Cortex of kidney (tissue), 1 donor: Measurements from ENCODE around the gene C2CD2.

Experiments
- DNase-seq: peaks from one replicate; lab custom pipeline; 2025; lab: John Stamatoyannopoulos, UW

Gene C2CD2

DNA sequence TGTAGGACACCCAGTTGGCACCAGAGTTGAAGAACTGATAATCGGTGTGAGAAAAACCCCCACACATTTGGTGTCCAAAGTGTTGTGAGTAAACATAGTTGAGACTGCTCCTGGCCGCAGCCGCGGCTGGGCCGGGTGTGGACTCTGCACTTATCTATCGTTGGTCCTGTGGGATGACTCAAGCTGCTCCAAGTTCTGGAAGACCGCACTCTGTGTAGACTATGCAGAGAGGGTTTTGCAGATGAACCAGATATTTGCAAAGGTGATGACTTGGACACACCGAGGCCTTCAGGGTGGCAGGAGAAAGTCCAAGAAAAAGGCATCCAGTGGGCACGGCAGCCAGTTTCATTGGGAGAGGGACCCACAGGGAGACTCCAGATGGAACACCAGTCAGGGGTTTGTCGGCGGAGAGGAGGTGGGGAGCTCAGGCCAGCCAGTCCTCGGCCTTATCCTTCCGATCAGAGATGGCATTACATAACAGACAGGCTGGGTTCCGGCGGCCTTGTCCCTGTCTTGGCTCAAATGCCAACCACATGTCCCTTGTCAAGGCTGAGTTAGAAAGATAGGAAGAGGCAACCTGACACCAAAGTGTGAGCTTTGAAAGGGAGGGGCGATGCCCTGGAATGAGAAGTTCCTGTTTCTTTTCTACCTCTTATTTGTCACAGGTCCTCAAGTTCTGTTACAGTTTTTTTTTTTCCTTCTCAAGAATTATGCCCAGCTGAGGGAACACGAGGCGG, 21.1 kb downstream of the C2CD2 start:
- no peak for DNase-seq

DNA sequence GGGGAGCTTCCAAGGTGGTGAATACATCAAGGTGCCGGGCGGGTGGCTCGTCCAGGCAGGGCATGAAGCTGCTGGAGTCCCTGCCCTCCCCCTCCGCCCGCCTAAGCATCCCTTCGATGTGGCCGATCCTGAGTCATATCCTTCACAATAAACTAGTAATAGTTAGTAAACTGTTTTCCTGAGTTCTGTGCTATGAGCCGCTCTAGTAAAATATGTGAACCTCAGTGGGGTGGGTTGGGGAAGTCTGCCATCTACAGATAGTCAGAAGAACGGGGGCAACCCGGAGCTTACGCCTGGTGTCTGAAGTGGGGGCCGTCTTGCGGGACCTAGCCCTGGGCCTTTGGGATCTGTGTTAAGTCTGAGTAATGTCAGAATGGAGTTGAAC, 21.6 kb downstream of the C2CD2 start:
- no peak for DNase-seq

GRCh38 chr21:41931041-41931451, 22.8 kb downstream of the C2CD2 start:
- DNase-seq, result no peak

- no peak for DNase-seq
Observed at GRCh38 chr21:41929248-41929647, 24.6 kb downstream of the C2CD2 start.

DNA sequence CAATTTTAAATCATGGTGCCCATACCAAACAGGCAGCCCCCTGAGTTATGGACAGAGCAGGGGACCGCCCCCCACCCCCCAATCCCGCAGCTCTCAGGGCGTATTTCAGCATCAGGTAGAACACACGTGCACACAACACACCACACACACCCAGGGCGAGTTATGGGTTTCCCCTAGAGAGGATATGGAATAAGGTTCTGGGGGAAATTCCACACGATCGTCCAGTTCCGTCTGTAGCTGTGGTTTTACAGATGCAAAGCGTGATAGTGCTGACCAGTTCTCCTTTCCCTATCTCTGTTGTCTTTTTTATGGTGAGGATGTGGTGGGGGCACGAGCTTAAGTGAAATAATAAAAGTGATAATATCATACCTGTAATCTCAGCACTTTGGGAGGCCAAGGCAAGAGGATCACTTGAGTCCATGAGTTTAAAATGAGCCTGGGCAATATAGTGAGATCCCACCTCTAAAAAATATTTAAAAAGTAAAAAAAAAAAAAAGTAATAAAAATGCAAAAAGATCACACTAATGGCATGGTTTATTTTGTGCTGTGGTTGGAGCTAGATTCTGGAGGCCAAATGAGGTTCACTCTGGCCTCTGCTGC, 25.1 kb downstream of the C2CD2 start:
- DNase-seq, result no peak

DNA sequence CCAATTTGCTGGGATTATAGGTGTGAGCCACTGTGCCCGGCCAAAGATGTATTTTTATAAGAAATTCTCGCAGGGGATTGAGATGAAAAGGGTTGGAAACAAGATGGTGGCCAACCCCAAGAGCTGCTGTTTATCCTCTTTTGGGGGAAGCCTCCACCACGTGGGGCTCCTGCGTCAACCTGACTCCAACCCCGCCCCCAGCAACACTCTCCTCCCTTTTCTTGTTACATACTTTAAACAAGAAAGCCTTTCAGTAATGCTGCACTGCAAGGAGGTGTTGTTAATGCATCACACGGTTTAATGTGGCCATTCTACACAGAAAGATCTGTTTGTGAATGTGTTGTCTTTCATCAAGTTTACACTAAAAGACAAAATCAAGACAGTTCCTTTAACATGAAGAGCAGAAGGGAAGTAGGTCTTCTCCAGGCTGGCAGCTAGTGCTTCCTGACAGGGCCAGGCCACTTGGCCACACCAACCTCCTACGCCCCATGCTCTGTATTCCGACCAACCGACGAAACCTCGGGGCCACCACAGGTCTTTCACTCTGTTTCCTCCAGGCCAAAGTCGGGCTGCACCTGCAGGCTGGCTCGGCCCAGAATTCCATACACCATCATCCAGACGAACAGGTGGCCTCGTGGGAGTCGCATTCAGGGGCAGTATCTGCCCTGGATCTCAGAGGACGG, 25.9 kb downstream of the C2CD2 start:
- DNase-seq, result no peak

DNA sequence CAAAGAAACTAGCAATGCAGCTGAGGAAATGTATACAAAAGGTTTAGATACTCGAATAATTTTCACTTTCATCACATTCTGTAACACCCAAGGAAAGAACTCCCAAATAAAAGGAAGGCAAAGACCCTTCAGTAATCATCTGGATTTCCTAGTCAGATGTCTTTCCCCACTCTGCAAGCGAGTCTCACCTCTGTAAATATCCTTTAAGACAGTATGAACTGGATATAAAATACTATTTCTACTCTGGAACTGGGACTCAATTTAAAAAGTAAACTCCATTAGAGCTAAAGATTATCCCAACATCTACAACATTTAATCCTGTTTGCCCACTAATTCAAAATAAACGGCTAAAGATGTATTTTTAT, 27.0 kb downstream of the C2CD2 start:
- no peak for DNase-seq

GRCh38 chr21:41926117-41926806, 27.6 kb downstream of the C2CD2 start:
- DNase-seq, result no peak

GRCh38 chr21:41925767-41926116, 28.1 kb downstream of the C2CD2 start:
- DNase-seq, result no peak

- no peak for DNase-seq
Observed at GRCh38 chr21:41924368-41924754, 29.5 kb downstream of the C2CD2 start.

DNA sequence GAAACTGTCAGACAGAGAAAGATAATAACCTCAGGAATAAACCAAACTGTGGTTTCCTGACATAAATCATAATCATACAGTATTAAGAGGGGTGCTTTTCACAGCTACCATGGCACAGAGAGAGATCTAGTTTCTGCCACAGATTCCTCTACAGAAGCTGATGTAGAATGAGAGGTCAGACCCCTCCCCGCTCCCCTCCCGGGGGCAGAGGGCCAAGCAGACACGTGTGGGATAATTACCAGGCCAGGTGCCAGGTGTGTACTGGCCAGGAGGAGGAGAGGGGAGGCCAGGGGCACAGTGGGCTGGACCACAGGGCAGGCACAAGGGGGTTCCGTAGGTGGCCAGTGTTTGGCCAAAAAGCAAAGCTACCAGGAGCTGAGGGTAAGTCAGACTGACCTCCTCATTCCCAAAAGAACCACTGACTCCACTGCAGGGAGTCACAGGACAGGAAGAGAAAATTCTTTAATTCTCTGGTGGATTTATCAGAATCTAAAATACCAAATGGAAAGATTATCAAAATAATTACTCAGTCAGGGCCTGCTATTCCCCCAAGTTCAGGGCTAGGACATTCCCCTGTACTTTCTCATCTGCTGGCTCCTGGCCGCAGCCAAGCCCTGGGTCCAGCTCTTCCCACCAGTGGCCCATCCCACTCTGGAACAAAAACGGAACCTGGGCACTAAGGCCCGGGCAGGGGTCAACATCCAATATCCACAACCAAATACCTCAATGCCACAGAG, 30.0 kb downstream of the C2CD2 start:
- DNase-seq, result no peak

DNA sequence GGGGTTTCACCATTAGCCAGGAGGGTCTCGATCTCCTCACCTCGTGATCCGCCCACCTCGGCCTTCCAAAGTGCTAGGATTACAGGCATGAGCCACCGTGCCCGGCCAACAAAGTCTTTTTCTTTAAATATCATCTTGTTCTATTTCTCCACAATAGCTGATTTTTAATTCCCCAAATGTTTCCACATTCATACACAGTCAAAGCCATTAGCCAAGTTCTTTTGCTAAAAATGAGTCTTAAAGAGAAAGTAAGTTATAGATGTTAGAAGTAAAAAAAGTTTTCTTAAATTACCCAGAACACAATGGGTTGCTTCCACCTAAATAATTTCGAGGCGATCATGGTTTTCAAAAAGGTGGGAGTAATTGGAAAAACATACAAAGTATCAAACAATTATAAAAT, 30.6 kb downstream of the C2CD2 start:
- DNase-seq, result no peak

GRCh38 chr21:41921021-41921420, 32.8 kb downstream of the C2CD2 start:
- no peak for DNase-seq

DNA sequence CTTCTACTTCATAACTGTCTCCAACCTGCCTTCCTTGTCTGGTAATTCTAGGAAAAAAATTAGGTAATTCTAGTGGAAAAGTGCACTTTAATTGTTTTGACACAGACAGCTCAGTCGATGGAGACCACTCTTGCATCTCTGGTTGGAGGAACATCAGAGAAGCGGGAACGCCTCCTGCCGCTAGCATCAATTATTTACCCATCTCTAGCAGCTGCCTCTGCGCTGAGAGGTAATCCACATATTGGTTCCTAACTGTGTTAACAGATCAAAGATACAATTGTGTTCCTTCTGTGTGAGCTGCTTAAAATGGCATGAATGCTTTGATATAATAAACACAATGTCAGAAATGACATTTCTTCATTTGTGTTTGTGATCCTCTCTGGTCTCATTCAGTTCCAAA, 33.3 kb downstream of the C2CD2 start:
- no peak for DNase-seq

DNA sequence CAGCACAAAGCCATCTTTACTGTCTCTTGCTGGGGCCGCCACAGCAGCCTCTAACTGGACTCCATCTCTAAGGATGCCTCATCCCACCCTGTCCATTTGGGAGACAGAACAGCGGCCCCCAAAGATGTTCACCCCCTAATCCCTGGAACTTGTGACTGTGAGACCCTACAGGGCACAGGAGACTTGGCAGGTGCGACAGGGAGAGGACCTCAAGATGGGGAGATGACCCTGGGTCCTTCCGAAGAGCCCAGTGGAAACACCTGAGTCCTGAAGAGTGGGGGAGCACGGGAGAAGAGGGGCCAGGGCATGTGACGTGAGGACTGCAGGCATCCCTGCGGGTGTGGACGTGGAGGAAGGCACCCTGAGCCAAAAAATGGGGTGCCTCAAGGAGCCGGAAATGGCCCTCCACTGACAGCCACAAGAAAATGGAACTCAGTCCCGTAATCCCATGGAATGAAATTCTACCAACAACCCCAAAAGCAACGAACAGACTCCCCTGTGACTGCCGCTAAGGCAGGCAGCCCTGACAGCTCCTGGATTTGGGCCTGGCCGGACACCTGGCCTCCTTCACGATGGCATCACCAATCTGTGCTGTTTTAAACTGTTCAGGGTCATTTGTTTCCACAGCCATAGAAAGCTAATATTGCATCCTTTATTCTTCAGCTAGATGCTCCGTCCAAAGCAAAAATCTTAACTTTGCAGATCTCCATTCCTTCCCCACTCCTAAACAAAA, 34.0 kb downstream of the C2CD2 start:
- DNase-seq, result no peak

DNA sequence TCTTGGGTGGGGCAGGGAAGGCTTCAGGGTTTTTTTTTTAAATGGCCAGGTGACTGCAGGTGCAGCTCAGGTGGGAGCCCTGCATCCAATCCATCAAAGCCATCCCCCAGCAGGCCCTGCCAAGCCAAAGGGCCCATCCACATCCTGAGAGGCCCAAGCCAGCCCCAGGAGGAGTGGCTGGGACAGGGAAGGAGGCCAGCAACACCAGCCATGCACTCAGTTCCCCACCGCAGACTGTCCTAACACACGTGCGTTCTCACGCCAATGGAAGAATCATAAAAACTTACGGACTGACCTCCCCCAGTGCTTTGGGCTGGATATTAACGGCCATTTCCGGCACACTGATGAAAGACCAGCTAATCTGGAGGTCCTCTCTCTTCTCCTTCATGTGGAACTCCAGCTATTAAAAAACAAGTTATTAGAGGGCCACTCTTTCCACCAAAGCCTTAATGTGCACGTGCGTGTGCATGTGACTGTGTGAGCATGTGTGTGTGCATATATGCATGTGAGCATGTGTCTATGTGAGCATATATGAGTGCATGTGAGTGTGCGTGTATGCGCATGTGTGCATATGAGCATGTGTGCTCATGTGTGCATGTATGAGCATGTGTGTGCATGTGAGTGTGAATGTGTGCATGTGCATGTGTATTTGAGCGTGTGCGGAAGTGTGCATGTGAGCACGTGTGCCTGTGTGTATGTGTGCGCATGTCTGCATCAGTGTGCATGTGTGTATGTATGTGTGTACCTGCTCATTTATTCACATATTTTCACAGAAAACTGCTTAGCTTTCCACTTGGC, 35.1 kb downstream of the C2CD2 start:
- DNase-seq, result no peak

- no peak for DNase-seq
Observed at GRCh38 chr21:41917531-41917930, 36.3 kb downstream of the C2CD2 start.

- no peak for DNase-seq
Observed at GRCh38 chr21:41916888-41917433, 36.9 kb downstream of the C2CD2 start.

GRCh38 chr21:41914965-41915364, 38.9 kb downstream of the C2CD2 start:
- no peak for DNase-seq

DNA sequence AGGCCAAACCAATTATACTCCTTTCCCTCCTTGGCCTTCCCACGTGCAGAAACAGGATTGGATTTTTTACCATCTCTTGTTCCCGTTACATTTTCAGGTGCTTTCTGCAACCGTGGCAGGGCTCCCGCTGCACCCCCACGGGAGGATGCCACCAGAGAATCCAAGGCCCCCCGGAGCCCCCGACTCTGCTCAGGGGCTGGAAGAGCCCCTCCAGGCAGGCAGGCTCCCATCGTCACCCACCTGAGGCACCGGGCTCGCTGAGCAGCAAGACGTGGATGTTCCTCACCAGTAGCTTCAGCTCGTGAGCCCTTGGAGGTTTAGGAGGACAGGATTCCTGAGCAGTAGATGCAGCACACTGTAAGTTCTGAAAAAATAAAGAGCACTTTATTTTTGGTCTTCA, 39.5 kb downstream of the C2CD2 start:
- DNase-seq, result no peak
